Caco-2 (cell line): ENCODE results near the gene CACNA1C. TPM values are rescaled to one million over a fixed set of nuclear protein-coding genes. Genes with fewer than 3 reads are reported as not detected.

ENCODE experiments used
- BruUV-seq: library from RNA; stranded (reverse); fragments of 400-500 nt; replicated peaks from 2 replicates; lab custom pipeline; 2021; lab: Mats Ljungman, UMichigan
- CTCF ChIA-PET: fragments of 300-600 bp; sonication (Branson Sonifier 250); formaldehyde crosslinking; loops from one replicate; lab custom pipeline; 2022; ENCODE audit warnings: antibody characterized with exemption; lab: Charles Lee
- POLR2A ChIA-PET: fragments of 300-600 bp; sonication (Branson Sonifier 250); formaldehyde crosslinking; loops from one replicate; lab custom pipeline; 2022; ENCODE audit warnings: antibody characterized with exemption; lab: Charles Lee
- DNase-seq, 2 experiments: peaks; one replicate each; pipeline versions ENCODE4 v3.0.0 to v3.0.0-alpha.2; 2020 to 2022
- H3K27me3 ChIP-seq: replicated peaks from 2 replicates; pipeline ENCODE4 v1.6.0; 2011; ENCODE audit warnings: low read length; ENCODE audit not compliant: control insufficient read depth, insufficient read depth
- H3K36me3 ChIP-seq: 2 replicates; pipeline ENCODE4 v1.5.1; 2011; ENCODE audit warnings: low read length; ENCODE audit not compliant: control insufficient read depth, insufficient read depth
- H3K4me1 ChIP-seq: fragments of 250-450 bp; sonication (Bioruptor Pico); 2 replicates; pipeline ENCODE4 v1.5.1; 2020; ENCODE audit warnings: mild to moderate bottlenecking
- H3K4me3 ChIP-seq: 2 replicates; pipeline ENCODE4 v1.5.1; 2011; ENCODE audit warnings: low read depth, mild to moderate bottlenecking, control low read depth, low read length
- H3K9me3 ChIP-seq: fragments of 250-450 bp; sonication (Bioruptor Pico); 2 replicates; pipeline ENCODE4 v1.5.1; 2020; ENCODE audit warnings: mild to moderate bottlenecking, moderate library complexity
- H3K27ac Mint-ChIP-seq: one replicate; pipeline ENCODE4 v1.8.0; 2022; ENCODE audit warnings: mixed read lengths; ENCODE audit not compliant: unreplicated experiment
- H3K27me3 Mint-ChIP-seq: one replicate; pipeline ENCODE4 v1.8.0; 2022; ENCODE audit warnings: mixed read lengths; ENCODE audit not compliant: insufficient read depth, unreplicated experiment
- H3K36me3 Mint-ChIP-seq: one replicate; pipeline ENCODE4 v1.8.0; 2022; ENCODE audit warnings: mild to moderate bottlenecking, mixed read lengths; ENCODE audit not compliant: insufficient read depth, unreplicated experiment
- H3K4me1 Mint-ChIP-seq: one replicate; pipeline ENCODE4 v1.8.0; 2022; ENCODE audit warnings: low read depth, mixed read lengths; ENCODE audit not compliant: unreplicated experiment
- H3K4me3 Mint-ChIP-seq: one replicate; pipeline ENCODE4 v1.8.0; 2022; ENCODE audit warnings: mild to moderate bottlenecking, moderate library complexity, mixed read lengths; ENCODE audit not compliant: unreplicated experiment
- H3K9me3 Mint-ChIP-seq: one replicate; pipeline ENCODE4 v1.8.0; 2022; ENCODE audit warnings: mixed read lengths; ENCODE audit not compliant: unreplicated experiment
- intact Hi-C: fragments of 100-400 bp; cut with micrococcal nuclease; formaldehyde crosslinking; loops from one replicate; pipeline ENCODE4 v1.10.0; 2022; ENCODE audit not compliant: unreplicated experiment
- total RNA-seq: library from RNA; stranded (reverse); gene quantifications from 2 replicates; pipeline ENCODE4 v1.2.3, GENCODE V29; 2022
- TF ChIP-seq, protein P1 (sequence below), 2 experiments: fragments of 200-600 bp in 1 of 2; IDR thresholded peaks; 1 replicate in 1 of 2; 2 replicates in 1 of 2; pipeline versions ENCODE4 v1.5.1 to v1.8.0; 2011 to 2022; ENCODE audit warnings: antibody characterized with exemption in 1 of 2, control low read depth in 1 of 2, inconsistent platforms in 1 of 2, low read depth in 1 of 2, low read length in 1 of 2, mild to moderate bottlenecking in 1 of 2, moderate library complexity in 1 of 2; ENCODE audit not compliant: insufficient read depth in 1 of 2, severe bottlenecking in 1 of 2, unreplicated experiment in 1 of 2

CACNA1C gene
- total RNA-seq, 1 experiment from 2014 or later: not detected

DNA sequence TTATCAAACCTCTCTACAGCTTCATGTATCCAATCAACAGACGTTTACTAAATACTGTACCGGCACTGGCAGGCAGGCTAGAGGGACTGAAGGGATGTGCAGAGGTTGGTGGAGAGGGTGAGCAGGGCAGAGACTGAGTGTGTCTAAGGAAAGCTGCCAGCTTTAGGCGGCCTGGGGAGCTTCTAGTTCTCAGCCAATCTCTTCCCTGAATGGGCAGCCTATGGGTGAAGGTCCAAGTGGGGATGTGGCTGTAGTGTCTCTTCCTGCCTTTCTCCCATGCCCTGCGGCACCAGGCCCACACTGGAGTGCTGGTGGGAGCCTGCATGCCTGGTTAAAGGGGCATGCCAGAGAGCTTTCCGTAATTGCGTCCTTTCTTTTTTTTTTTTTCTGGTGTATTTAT lies 239.8 kb downstream of the CACNA1C start:
- TF ChIP-seq, protein P1, sequence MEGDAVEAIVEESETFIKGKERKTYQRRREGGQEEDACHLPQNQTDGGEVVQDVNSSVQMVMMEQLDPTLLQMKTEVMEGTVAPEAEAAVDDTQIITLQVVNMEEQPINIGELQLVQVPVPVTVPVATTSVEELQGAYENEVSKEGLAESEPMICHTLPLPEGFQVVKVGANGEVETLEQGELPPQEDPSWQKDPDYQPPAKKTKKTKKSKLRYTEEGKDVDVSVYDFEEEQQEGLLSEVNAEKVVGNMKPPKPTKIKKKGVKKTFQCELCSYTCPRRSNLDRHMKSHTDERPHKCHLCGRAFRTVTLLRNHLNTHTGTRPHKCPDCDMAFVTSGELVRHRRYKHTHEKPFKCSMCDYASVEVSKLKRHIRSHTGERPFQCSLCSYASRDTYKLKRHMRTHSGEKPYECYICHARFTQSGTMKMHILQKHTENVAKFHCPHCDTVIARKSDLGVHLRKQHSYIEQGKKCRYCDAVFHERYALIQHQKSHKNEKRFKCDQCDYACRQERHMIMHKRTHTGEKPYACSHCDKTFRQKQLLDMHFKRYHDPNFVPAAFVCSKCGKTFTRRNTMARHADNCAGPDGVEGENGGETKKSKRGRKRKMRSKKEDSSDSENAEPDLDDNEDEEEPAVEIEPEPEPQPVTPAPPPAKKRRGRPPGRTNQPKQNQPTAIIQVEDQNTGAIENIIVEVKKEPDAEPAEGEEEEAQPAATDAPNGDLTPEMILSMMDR (IDR thresholded peaks at IDR 0.05; ENCODE audit: insufficient read depth in 1 of 2, low read depth in 1 of 2, low read length in 1 of 2, severe bottlenecking in 1 of 2, unreplicated experiment in 1 of 2): no peak
- no peaks in the 10 kb centered on the region for H3K36me3 Mint-ChIP-seq
- intact Hi-C loops: no loop called here
- no peaks in the 10 kb centered on the region for H3K4me1 ChIP-seq
- peaks cover 42% of the 10 kb centered on the region for H3K27me3 Mint-ChIP-seq
- H3K9me3 ChIP-seq: no peaks in the 10 kb centered on the region
- H3K9me3 Mint-ChIP-seq: no peaks in the 10 kb centered on the region
- no TSS peak for BruUV-seq
- H3K27ac Mint-ChIP-seq: no peak overlapping the region
- POLR2A ChIA-PET: no interaction called here
- H3K4me3 Mint-ChIP-seq: no peak overlapping the region
- no peak overlapping the region for H3K4me3 ChIP-seq
- no peak for DNase-seq
- peaks cover 6% of the 10 kb centered on the region for H3K4me1 Mint-ChIP-seq
- CTCF ChIA-PET: no interaction called here
- peaks cover 5% of the 10 kb centered on the region; the same call in 1 of the 2 replicates for H3K27me3 ChIP-seq
- no peaks in the 10 kb centered on the region for H3K36me3 ChIP-seq

DNA sequence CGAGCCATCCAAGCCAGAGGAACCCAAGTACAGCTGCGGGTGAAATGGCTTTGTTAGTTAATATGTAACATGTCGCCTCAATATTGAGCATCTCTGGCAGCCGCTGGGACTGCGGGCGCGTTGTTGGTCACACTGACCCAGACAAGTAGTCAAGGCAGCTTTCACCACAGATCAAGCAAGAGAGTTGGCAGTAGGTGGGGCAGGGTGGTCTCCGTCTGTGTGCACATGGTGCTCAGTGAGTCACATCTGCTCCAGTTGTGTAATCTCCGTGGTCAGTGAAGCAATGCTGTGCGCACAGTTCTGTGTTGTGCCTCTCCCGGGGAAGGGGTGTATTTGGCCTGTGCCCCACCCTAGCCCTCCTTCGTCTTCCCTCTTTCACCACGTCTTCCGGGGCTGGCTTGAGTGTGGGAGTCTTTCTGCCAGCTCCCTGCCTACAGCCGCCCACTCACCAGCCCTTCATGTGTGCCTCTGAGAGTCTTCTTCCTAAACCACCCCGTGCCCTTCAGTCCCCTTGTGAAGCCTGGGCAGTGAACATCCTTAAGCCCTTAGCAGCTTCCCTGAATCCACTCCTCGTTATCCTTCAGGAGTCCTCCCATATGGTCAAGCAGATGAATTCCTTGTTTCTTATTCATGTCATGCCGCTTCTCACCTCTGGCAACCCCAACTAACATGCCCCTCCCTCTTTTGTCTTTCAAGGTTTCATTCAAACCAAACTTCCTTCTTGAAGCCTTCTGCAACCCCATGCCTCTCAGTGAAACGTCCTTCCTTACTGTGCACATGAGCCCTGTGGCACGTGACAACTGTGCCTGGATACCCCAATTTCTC lies 242.1 kb downstream of the CACNA1C start:
- intact Hi-C loops: no loop called here
- no peaks in the 10 kb centered on the region for H3K9me3 ChIP-seq
- H3K4me3 ChIP-seq: no peak overlapping the region
- POLR2A ChIA-PET: no interaction called here
- no peaks in the 10 kb centered on the region for H3K36me3 ChIP-seq
- peak in 1 of 2 experiments; percentile 37 for DNase-seq
- CTCF ChIA-PET: no interaction called here
- peaks cover 3% of the 10 kb centered on the region; the same call in 1 of the 2 replicates for H3K27me3 ChIP-seq
- H3K4me3 Mint-ChIP-seq: no peak overlapping the region
- H3K27ac Mint-ChIP-seq: no peak overlapping the region
- BruUV-seq: no TSS peak
- H3K36me3 Mint-ChIP-seq: no peaks in the 10 kb centered on the region
- no peaks in the 10 kb centered on the region for H3K4me1 ChIP-seq
- H3K4me1 Mint-ChIP-seq: peaks cover 6% of the 10 kb centered on the region
- TF ChIP-seq, protein P1 (IDR thresholded peaks at IDR 0.05; ENCODE audit: insufficient read depth in 1 of 2, low read depth in 1 of 2, low read length in 1 of 2, severe bottlenecking in 1 of 2, unreplicated experiment in 1 of 2): no peak
- peaks cover 39% of the 10 kb centered on the region for H3K27me3 Mint-ChIP-seq
- H3K9me3 Mint-ChIP-seq: no peaks in the 10 kb centered on the region

DNA sequence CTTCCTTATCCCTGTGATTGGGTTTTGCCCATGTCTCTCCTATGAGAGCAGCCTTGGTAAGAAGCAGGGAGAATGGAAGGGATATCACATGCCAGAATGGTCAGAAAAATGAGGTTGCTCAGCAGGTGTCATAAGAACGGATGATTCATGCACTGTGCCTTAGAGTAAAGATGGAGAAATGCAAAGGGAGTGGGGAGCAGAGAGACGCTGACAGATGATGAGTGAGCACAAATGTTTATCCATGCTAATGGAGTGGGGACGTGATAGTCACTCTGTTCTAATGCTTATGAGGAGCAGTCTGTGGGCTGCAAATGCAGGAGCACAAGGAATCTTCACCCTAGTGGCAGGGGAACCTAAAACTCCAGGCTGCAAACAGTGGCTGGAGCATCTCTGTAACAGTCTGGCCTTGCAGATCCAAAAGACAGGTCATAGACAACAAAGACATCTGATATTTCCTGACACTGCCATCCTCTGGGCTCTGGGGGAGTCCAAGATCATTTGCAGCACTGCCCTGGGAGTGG lies 243.2 kb downstream of the CACNA1C start:
- no peaks in the 10 kb centered on the region for H3K9me3 ChIP-seq
- no peak overlapping the region for H3K27ac Mint-ChIP-seq
- no TSS peak for BruUV-seq
- CTCF ChIA-PET: no interaction called here
- H3K27me3 Mint-ChIP-seq: peaks cover 38% of the 10 kb centered on the region
- no peaks in the 10 kb centered on the region for H3K36me3 ChIP-seq
- H3K4me1 Mint-ChIP-seq: peaks cover 6% of the 10 kb centered on the region
- H3K4me1 ChIP-seq: no peaks in the 10 kb centered on the region
- no peaks in the 10 kb centered on the region for H3K36me3 Mint-ChIP-seq
- no peaks in the 10 kb centered on the region for H3K27me3 ChIP-seq
- H3K9me3 Mint-ChIP-seq: no peaks in the 10 kb centered on the region
- DNase-seq: no peak
- no peak overlapping the region for H3K4me3 ChIP-seq
- no peak overlapping the region for H3K4me3 Mint-ChIP-seq
- POLR2A ChIA-PET: no interaction called here
- intact Hi-C loops: no loop called here
- TF ChIP-seq, protein P1 (IDR thresholded peaks at IDR 0.05; ENCODE audit: insufficient read depth in 1 of 2, low read depth in 1 of 2, low read length in 1 of 2, severe bottlenecking in 1 of 2, unreplicated experiment in 1 of 2): no peak
